ENCODE data around the gene FGFBP1.

The FGFBP1 gene

GRCh38 chr4:15906020-15906443 lies 32.5 kb downstream of the FGFBP1 start:
- TF ChIP-seq CTCF (IDR thresholded peaks at IDR 0.05; ENCODE audit: low read depth, low read length, missing control alignments), result no peak
- H3K4me3 ChIP-seq (ENCODE audit: low read depth, low read length), result no peak overlapping the region
- DNase-seq (ENCODE audit: low read depth), result no peak

DNA sequence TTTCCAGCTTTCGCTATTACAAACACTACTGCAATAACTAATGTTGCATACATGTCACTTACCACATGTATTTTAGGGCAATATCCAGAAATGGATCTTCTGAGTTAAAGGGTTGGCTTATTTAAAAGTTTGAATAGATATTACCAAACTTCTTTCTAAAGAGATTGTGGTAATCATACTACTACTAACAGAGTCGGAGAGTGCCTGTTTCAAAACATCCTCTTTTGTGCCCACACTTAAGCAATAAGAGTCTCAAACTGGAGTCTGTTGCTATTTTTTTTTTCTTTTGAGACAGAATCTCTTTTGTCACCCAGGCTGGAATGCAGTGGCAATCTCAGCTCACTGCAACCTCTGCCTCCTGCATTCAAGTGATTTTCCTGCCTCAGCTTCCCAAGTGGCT lies 35.8 kb downstream of the FGFBP1 start:
- no peak for DNase-seq (ENCODE audit: low read depth)
- H3K4me3 ChIP-seq (ENCODE audit: low read depth, low read length), result no peak overlapping the region
- TF ChIP-seq CTCF (IDR thresholded peaks at IDR 0.05; ENCODE audit: low read depth, low read length, missing control alignments), result no peak

- H3K4me3 ChIP-seq (ENCODE audit: low read depth, low read length), result no peak overlapping the region
- TF ChIP-seq CTCF (IDR thresholded peaks at IDR 0.05; ENCODE audit: low read depth, low read length, missing control alignments), result no peak
- no peak for DNase-seq (ENCODE audit: low read depth)
Measured at GRCh38 chr4:15901998-15902397, 36.5 kb downstream of the FGFBP1 start.

- DNase-seq (ENCODE audit: low read depth), result no peak
- TF ChIP-seq CTCF (IDR thresholded peaks at IDR 0.05; ENCODE audit: low read depth, low read length, missing control alignments), result no peak
- no peak overlapping the region for H3K4me3 ChIP-seq (ENCODE audit: low read depth, low read length)
Measured at GRCh38 chr4:15901007-15901406, 37.5 kb downstream of the FGFBP1 start.

DNA sequence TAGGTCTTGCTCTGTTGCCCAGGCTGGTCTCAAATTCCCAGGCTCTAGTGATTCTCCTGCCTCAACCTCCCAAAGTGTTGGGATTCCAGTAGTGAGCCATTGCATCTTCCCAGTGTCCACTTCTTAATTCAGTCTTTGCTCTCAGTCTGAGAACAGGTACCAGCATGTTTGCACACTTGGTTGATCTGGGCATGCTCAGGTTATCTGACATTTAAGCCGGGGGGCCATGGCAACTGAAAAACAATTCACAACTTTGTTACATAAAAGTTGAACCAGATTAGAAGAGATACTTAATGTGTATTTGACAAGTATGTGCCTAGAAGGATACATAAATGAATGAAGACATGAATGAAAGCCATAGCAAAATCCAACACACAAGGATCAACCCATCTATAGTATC lies 39.0 kb downstream of the FGFBP1 start:
- no peak overlapping the region for H3K4me3 ChIP-seq (ENCODE audit: low read depth, low read length)
- no peak for TF ChIP-seq CTCF (IDR thresholded peaks at IDR 0.05; ENCODE audit: low read depth, low read length, missing control alignments)
- DNase-seq (ENCODE audit: low read depth), result no peak

DNA sequence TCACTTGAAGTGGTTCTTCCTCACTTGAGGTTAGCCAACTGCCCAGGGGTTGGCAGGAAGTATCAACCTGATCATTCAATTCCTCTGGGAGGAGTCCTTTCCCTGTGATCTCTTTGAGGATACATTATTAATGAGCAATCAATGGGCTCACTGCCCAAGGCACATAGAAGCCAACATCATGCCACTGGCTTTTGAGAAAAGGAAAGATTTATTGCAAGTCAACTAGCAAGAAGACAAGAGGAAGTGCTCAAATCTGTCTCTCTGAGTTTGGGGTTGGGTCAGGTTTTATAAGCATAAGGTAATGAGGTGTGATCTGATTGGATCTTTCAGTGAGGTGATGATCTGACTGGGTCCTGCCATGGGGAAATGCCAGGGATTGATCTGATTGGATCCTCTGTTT lies 39.6 kb downstream of the FGFBP1 start:
- H3K4me3 ChIP-seq (ENCODE audit: low read depth, low read length), result no peak overlapping the region
- DNase-seq (ENCODE audit: low read depth), result no peak
- no peak for TF ChIP-seq CTCF (IDR thresholded peaks at IDR 0.05; ENCODE audit: low read depth, low read length, missing control alignments)

- TF ChIP-seq CTCF (IDR thresholded peaks at IDR 0.05; ENCODE audit: low read depth, low read length, missing control alignments), result no peak
- DNase-seq (ENCODE audit: low read depth), result no peak
Measured at GRCh38 chr4:15897577-15897976, 41.0 kb downstream of the FGFBP1 start.

More at GRCh38 chr4:15897577-15897976, 41.0 kb downstream of the FGFBP1 start:
- H3K4me3 ChIP-seq (ENCODE audit: low read depth, low read length), result no peak overlapping the region

Data from GM12864 (cell line).